Measurements from ENCODE around the gene CTSF. TPM values are rescaled to one million over a fixed set of nuclear protein-coding genes. Genes with fewer than 3 reads are reported as not detected.

CTSF gene
- total RNA-seq, 1 experiment from 2014 or later: 28.7 TPM

DNA sequence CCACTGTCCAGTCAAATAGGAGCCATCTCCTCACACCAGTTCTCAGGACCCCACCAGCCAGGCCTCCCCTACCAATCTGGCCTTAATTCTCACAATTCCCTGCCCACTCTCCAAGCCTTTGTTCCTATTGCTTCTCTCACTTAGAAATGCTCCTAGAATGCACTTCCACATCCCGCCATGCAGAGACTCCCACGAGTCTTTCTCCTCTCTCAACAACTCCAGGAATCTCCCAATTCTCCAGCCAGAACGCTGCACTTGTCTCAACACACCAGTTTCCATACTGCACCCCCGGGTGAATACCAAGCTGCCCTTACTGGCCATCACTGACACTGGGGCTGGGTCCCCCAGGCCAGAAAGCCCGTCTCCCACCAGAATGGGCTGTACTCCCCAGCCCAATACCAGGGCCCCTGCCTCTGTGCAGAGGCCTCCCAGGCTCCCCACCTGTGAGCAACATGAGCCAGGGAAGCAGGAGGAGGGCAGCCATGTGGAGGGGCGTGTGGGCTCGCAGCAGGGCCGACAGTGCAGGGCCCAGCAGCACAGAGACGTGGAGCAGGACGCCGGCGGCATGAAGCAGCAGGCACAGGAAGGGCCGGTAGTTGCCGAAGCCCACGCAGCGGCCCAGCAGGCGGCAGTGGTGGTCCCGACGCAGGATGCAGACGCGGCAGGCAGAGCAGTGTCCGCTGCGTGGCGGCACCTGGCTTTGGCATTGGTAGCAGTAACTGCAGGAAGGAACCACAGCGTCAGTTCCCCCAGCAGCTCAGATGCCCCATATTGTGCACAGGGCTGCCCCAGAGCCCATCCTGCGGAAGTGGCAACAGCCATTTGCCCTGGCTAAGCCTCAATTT lies 24.9 kb downstream of the CTSF start:
- POLR2A ChIA-PET: no interaction called here
- BruUV-seq (replicated peaks): no TSS peak

DNA sequence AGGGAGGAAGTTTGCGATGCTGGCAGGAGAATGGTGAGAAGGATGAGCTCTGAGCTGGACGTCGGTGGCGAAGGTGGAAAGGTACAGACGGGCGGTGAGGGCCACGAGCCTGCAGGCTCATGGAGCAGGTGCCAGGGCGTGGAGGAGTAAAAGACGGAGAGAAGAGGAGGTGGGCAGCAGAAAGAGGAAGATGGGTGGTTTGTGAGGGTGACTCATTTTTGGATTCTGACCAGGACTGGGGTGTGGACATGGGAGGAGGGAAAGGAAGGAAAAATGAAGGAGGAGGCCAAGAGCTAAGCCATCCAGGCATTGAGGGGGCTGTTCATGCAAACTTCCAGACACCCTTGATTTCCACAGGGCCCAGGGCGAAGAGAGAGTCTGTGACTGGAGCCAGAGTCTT lies 26.0 kb downstream of the CTSF start:
- Histone ChIP-seq H3K36me3 (ENCODE audit: control insufficient read depth, insufficient read depth, low read length) (peaks cover 2% of the 10 kb centered on the region; the same call in 1 of the 2 replicates), H3K4me1 (ENCODE audit: control insufficient read depth, insufficient read depth, low read length) (peaks cover 7% of the 10 kb centered on the region), H3K4me3 (ENCODE audit: low read depth in 2 of 2, low read length in 2 of 2) (no peak overlapping the region), H3K9me3 (ENCODE audit: control insufficient read depth, insufficient read depth, low read depth, low read length) (no peaks in the 10 kb centered on the region), H3K27me3 (ENCODE audit: control insufficient read depth, insufficient read depth, low read length) (no peaks in the 10 kb centered on the region), H3K27ac (ENCODE audit: low read length) (no peak overlapping the region)
- ATAC-seq (no peak), DNase-seq (ENCODE audit: low read depth, low spot score) (no peak)
- ChIA-PET CTCF (no interaction called here), POLR2A (no interaction called here)
- no TSS peak for BruUV-seq (replicated peaks)
- intact Hi-C loops (cut with micrococcal nuclease; ENCODE audit: unreplicated experiment): no loop called here
- in situ Hi-C loops (cut with HindIII; ENCODE audit: low pct_unique_long_range_greater_than_20kb, low sequenced_read_pairs): no loop called here
- TF ChIP-seq, protein P1, sequence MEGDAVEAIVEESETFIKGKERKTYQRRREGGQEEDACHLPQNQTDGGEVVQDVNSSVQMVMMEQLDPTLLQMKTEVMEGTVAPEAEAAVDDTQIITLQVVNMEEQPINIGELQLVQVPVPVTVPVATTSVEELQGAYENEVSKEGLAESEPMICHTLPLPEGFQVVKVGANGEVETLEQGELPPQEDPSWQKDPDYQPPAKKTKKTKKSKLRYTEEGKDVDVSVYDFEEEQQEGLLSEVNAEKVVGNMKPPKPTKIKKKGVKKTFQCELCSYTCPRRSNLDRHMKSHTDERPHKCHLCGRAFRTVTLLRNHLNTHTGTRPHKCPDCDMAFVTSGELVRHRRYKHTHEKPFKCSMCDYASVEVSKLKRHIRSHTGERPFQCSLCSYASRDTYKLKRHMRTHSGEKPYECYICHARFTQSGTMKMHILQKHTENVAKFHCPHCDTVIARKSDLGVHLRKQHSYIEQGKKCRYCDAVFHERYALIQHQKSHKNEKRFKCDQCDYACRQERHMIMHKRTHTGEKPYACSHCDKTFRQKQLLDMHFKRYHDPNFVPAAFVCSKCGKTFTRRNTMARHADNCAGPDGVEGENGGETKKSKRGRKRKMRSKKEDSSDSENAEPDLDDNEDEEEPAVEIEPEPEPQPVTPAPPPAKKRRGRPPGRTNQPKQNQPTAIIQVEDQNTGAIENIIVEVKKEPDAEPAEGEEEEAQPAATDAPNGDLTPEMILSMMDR (IDR thresholded peaks at IDR 0.05): no peak
- TF ChIP-seq TCF7L2 (IDR thresholded peaks at IDR 0.05; ENCODE audit: low read depth, low read length) (no peak), POLR2AphosphoS5 (IDR thresholded peaks at IDR 0.05; ENCODE audit: low read depth, low read length) (no peak), SIN3A (IDR thresholded peaks at IDR 0.05; ENCODE audit: borderline replicate concordance, insufficient read depth, low read depth, low read length) (no peak)
- TF ChIP-seq, protein P2, sequence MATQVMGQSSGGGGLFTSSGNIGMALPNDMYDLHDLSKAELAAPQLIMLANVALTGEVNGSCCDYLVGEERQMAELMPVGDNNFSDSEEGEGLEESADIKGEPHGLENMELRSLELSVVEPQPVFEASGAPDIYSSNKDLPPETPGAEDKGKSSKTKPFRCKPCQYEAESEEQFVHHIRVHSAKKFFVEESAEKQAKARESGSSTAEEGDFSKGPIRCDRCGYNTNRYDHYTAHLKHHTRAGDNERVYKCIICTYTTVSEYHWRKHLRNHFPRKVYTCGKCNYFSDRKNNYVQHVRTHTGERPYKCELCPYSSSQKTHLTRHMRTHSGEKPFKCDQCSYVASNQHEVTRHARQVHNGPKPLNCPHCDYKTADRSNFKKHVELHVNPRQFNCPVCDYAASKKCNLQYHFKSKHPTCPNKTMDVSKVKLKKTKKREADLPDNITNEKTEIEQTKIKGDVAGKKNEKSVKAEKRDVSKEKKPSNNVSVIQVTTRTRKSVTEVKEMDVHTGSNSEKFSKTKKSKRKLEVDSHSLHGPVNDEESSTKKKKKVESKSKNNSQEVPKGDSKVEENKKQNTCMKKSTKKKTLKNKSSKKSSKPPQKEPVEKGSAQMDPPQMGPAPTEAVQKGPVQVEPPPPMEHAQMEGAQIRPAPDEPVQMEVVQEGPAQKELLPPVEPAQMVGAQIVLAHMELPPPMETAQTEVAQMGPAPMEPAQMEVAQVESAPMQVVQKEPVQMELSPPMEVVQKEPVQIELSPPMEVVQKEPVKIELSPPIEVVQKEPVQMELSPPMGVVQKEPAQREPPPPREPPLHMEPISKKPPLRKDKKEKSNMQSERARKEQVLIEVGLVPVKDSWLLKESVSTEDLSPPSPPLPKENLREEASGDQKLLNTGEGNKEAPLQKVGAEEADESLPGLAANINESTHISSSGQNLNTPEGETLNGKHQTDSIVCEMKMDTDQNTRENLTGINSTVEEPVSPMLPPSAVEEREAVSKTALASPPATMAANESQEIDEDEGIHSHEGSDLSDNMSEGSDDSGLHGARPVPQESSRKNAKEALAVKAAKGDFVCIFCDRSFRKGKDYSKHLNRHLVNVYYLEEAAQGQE (IDR thresholded peaks at IDR 0.05; ENCODE audit: insufficient read depth in 1 of 2, low read depth in 2 of 2, low read length in 1 of 2): no peak

More for the DNA sequence above, 24.9 kb downstream of the CTSF start:
- ATAC-seq (no peak), DNase-seq (ENCODE audit: low read depth, low spot score) (no peak)
- Histone ChIP-seq H3K4me3 (ENCODE audit: low read depth in 2 of 2, low read length in 2 of 2) (no peak overlapping the region), H3K27ac (ENCODE audit: low read length) (no peak overlapping the region), H3K9me3 (ENCODE audit: control insufficient read depth, insufficient read depth, low read depth, low read length) (no peaks in the 10 kb centered on the region), H3K36me3 (ENCODE audit: control insufficient read depth, insufficient read depth, low read length) (peaks cover 2% of the 10 kb centered on the region; the same call in 1 of the 2 replicates), H3K27me3 (ENCODE audit: control insufficient read depth, insufficient read depth, low read length) (no peaks in the 10 kb centered on the region), H3K4me1 (ENCODE audit: control insufficient read depth, insufficient read depth, low read length) (peaks cover 9% of the 10 kb centered on the region)
- CTCF ChIA-PET: interaction anchor here (0.5 kb wide), 1 partner anchor 117 kb away, joined by 3 read pairs; no protein-coding TSS in a partner anchor
- intact Hi-C loops (cut with micrococcal nuclease; ENCODE audit: unreplicated experiment) (no loop called here), in situ Hi-C loops (cut with HindIII; ENCODE audit: low pct_unique_long_range_greater_than_20kb, low sequenced_read_pairs) (no loop called here)
- TF ChIP-seq, protein P2 (IDR thresholded peaks at IDR 0.05; ENCODE audit: insufficient read depth in 1 of 2, low read depth in 2 of 2, low read length in 1 of 2): no peak
- TF ChIP-seq SIN3A (IDR thresholded peaks at IDR 0.05; ENCODE audit: borderline replicate concordance, insufficient read depth, low read depth, low read length) (no peak), TCF7L2 (IDR thresholded peaks at IDR 0.05; ENCODE audit: low read depth, low read length) (no peak), POLR2AphosphoS5 (IDR thresholded peaks at IDR 0.05; ENCODE audit: low read depth, low read length) (no peak; the same call in 1 of the 2 replicates)
- TF ChIP-seq, protein P1 (IDR thresholded peaks at IDR 0.05): no peak

Data from Panc1 (cell line).